Measurements from ENCODE around the gene SNW1.

GRCh38 chr14:77752266-77752665 is 8.7 kb downstream of the SNW1 start:
- TF ChIP-seq, protein P1, sequence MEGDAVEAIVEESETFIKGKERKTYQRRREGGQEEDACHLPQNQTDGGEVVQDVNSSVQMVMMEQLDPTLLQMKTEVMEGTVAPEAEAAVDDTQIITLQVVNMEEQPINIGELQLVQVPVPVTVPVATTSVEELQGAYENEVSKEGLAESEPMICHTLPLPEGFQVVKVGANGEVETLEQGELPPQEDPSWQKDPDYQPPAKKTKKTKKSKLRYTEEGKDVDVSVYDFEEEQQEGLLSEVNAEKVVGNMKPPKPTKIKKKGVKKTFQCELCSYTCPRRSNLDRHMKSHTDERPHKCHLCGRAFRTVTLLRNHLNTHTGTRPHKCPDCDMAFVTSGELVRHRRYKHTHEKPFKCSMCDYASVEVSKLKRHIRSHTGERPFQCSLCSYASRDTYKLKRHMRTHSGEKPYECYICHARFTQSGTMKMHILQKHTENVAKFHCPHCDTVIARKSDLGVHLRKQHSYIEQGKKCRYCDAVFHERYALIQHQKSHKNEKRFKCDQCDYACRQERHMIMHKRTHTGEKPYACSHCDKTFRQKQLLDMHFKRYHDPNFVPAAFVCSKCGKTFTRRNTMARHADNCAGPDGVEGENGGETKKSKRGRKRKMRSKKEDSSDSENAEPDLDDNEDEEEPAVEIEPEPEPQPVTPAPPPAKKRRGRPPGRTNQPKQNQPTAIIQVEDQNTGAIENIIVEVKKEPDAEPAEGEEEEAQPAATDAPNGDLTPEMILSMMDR (IDR thresholded peaks at IDR 0.05; ENCODE audit: low read depth, low read length): no peak
- no peak for TF ChIP-seq POLR2A (IDR thresholded peaks at IDR 0.05; ENCODE audit: extremely low read depth, insufficient read length)

All from NB4 (cell line).